Measurements from ENCODE around the gene MICOS13.

MICOS13 gene

DNA sequence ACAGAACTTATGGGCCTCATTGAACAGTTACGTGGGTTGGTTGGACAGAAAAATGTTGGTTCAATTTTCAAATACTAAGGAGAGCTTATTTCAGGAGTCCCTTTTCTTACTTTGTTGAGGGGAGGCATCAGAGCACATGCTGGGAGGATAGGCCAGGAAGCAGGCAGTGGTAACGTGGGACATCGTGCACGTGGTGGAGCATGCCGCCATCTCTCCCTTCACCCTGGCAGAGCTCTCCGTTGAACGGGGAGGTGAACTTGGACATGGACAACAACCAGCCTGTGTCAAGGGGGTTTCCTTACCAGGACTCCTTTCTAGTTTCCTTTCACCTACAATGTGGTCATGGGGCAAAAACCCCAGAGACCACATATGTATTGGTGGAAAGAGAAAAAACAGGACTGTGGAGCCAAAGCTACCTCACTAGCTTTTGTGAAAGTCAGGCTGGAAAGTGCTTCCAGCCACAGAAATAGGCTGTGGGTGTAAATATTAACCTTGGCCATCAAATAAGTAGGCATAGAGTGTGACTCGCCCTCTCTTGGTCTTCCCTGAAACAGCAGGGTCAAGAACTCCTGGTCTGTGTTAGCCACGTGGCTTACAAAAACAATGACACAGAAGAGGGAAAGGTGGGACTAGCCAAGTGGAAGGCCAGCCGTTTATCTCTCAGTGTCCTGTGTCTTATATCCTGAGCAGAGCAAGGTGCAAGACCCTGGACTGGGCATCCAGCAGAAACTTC is 14.4 kb downstream of the MICOS13 start:
- H3K9me3 Mint-ChIP-seq = no peaks in the 10 kb centered on the region
- no peaks in the 10 kb centered on the region for H3K4me1 Mint-ChIP-seq
- H3K36me3 Mint-ChIP-seq = no peaks in the 10 kb centered on the region
- no peak overlapping the region for H3K4me3 Mint-ChIP-seq
- H3K27ac Mint-ChIP-seq = peak overlapping the region; percentile 65
- H3K27me3 Mint-ChIP-seq = no peaks in the 10 kb centered on the region

GRCh38 chr19:5664515-5664914 is 15.8 kb downstream of the MICOS13 start:
- Mint-ChIP-seq H3K36me3 (peaks cover 4% of the 10 kb centered on the region), H3K27ac (no peak overlapping the region), H3K4me1 (no peaks in the 10 kb centered on the region), H3K4me3 (no peak overlapping the region), H3K9me3 (no peaks in the 10 kb centered on the region), H3K27me3 (no peaks in the 10 kb centered on the region)

DNA sequence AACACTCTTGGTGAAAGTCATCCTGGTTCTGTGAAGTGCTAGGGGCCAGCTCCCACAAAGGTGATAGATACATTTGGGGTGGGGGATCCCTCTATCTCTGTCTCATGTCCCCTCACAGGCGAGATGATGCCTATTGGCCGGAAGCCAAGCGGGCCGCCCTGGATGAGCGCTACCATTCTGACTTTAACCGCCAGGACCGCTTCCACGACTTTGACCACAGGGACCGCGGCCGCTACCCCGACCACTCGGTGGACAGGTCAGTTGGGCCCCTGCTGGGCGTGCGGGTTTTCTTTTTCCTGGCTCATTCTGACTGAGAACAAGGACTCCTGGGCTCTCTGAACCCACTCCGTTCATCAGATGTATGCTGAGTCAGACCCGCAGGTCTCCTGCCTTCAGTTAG is 16.4 kb downstream of the MICOS13 start:
- H3K9me3 Mint-ChIP-seq = no peaks in the 10 kb centered on the region
- H3K27me3 Mint-ChIP-seq = no peaks in the 10 kb centered on the region
- H3K36me3 Mint-ChIP-seq = peaks cover 6% of the 10 kb centered on the region

GRCh38 chr19:5661483-5661882 is 18.8 kb downstream of the MICOS13 start:
- no peaks in the 10 kb centered on the region for H3K27me3 Mint-ChIP-seq
- H3K36me3 Mint-ChIP-seq = peaks cover 8% of the 10 kb centered on the region
- H3K9me3 Mint-ChIP-seq = no peaks in the 10 kb centered on the region
- no peak overlapping the region for H3K27ac Mint-ChIP-seq
- H3K4me3 Mint-ChIP-seq = no peak overlapping the region
- no peaks in the 10 kb centered on the region for H3K4me1 Mint-ChIP-seq

More for the DNA sequence above, 16.4 kb downstream of the MICOS13 start:
- no peak overlapping the region for H3K27ac Mint-ChIP-seq
- no peak overlapping the region for H3K4me3 Mint-ChIP-seq
- H3K4me1 Mint-ChIP-seq = no peaks in the 10 kb centered on the region

DNA sequence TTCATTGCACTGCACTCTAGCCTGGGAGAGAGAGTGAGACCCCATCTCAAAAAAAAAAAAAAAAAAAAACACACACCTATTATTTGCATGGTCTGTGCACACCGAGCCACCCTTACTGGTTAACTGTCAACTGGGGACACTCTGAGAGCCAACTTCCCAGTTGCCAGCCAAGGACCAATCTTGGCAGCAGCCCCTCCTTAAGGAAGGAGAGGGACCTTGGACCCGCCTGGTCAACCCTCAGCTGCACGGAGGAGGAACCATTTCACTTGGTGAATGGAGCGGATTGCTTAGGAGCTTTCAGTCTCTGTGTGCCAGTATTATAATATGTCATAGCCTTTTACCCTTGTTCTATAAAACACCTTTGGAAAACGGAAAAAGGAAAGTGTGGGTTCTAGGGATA is 24.9 kb downstream of the MICOS13 start:
- H3K4me3 Mint-ChIP-seq = no peak overlapping the region
- H3K9me3 Mint-ChIP-seq = no peaks in the 10 kb centered on the region
- H3K4me1 Mint-ChIP-seq = no peaks in the 10 kb centered on the region
- peaks cover 14% of the 10 kb centered on the region for H3K36me3 Mint-ChIP-seq
- H3K27me3 Mint-ChIP-seq = no peaks in the 10 kb centered on the region
- H3K27ac Mint-ChIP-seq = no peak overlapping the region

DNA sequence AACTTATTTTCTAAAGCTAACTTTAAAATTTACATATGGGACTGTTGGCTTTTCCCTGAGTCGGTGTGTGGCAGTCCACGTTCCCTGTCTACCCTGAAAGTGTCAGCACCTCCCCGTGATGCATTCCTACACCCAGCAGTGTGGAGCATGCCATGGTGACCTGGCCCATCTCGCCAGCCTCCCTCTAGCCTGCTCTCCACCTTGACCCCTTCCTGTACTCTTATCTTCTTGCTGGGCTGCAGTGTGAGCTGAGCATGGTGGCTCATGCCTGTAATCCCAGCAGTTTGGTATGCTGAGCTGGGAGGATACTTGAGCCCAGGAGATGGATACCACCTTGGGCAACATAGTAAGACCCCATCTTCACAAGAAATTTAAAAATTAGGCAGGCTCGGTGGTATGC is 25.4 kb downstream of the MICOS13 start:
- Mint-ChIP-seq H3K36me3 (peaks cover 15% of the 10 kb centered on the region), H3K4me3 (no peak overlapping the region), H3K9me3 (no peaks in the 10 kb centered on the region), H3K27ac (no peak overlapping the region), H3K4me1 (no peaks in the 10 kb centered on the region), H3K27me3 (no peaks in the 10 kb centered on the region)

GRCh38 chr19:5652261-5652660 is 28.1 kb downstream of the MICOS13 start:
- peaks cover 12% of the 10 kb centered on the region for H3K36me3 Mint-ChIP-seq
- H3K27me3 Mint-ChIP-seq = no peaks in the 10 kb centered on the region
- no peak overlapping the region for H3K4me3 Mint-ChIP-seq
- H3K27ac Mint-ChIP-seq = no peak overlapping the region
- no peaks in the 10 kb centered on the region for H3K9me3 Mint-ChIP-seq
- no peaks in the 10 kb centered on the region for H3K4me1 Mint-ChIP-seq

- Mint-ChIP-seq H3K27me3 (no peaks in the 10 kb centered on the region), H3K4me1 (no peaks in the 10 kb centered on the region), H3K36me3 (peaks cover 16% of the 10 kb centered on the region), H3K9me3 (no peaks in the 10 kb centered on the region), H3K4me3 (no peak overlapping the region), H3K27ac (no peak overlapping the region)
These were observed 29.0 kb downstream of the MICOS13 start for GRCh38 chr19:5651361-5651760.

- H3K27ac Mint-ChIP-seq = no peak overlapping the region
- no peaks in the 10 kb centered on the region for H3K27me3 Mint-ChIP-seq
- peaks cover 21% of the 10 kb centered on the region for H3K4me1 Mint-ChIP-seq
- no peak overlapping the region for H3K4me3 Mint-ChIP-seq
- H3K36me3 Mint-ChIP-seq = peaks cover 18% of the 10 kb centered on the region
- H3K9me3 Mint-ChIP-seq = no peaks in the 10 kb centered on the region
These were observed 31.9 kb downstream of the MICOS13 start for GRCh38 chr19:5648464-5648863.

DNA sequence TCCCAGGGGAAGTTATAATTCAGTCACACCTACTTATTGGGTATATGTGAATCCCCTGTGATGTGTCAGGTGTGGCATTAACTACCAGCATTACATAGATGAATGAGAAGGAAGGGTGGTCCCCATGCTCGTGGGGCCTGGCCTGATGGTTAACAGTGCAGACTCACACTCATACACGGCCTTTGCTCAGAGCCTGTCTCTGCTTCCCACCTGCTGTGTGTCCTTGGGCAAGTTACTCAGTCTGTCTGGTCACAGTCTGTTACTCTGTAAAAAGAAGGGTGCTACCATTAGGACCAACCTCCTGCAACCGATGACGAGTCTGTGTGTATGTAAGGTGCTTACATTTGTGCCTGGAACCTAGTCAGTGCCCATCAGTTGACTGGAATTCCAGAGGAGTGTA is 33.6 kb downstream of the MICOS13 start:
- no peaks in the 10 kb centered on the region for H3K9me3 Mint-ChIP-seq
- H3K27me3 Mint-ChIP-seq = no peaks in the 10 kb centered on the region
- no peak overlapping the region for H3K4me3 Mint-ChIP-seq
- peaks cover 27% of the 10 kb centered on the region for H3K4me1 Mint-ChIP-seq
- H3K27ac Mint-ChIP-seq = no peak overlapping the region
- peaks cover 18% of the 10 kb centered on the region for H3K36me3 Mint-ChIP-seq

GRCh38 chr19:5645409-5645808 is 34.9 kb downstream of the MICOS13 start:
- peaks cover 35% of the 10 kb centered on the region for H3K4me1 Mint-ChIP-seq
- H3K36me3 Mint-ChIP-seq = peaks cover 18% of the 10 kb centered on the region
- no peaks in the 10 kb centered on the region for H3K27me3 Mint-ChIP-seq
- no peaks in the 10 kb centered on the region for H3K9me3 Mint-ChIP-seq
- peak overlapping the region; percentile 27 for H3K27ac Mint-ChIP-seq
- H3K4me3 Mint-ChIP-seq = no peak overlapping the region

DNA sequence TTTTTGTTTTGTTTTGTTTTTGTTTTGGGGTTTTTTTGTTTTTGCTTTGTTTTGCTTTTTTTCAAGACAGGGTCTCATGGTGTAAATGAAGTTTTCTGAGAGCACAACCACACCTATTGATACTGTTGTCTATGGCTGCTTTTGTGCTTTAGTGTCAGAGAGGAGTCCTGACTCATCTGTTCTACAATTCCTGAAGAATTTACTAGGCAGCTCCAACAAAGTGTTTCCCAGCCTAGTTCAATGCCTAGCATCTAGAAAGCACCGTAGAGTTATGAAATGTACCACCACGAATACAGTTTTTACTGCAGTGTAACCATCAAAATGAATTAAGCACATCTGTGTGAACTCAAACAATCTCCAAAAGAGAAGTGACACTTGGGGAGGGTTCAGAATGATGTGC is 36.3 kb downstream of the MICOS13 start:
- Mint-ChIP-seq H3K4me3 (no peak overlapping the region), H3K9me3 (no peaks in the 10 kb centered on the region), H3K27ac (peak overlapping the region; percentile 61)

GRCh38 chr19:5643060-5643459 is 37.3 kb downstream of the MICOS13 start:
- H3K36me3 Mint-ChIP-seq = peaks cover 13% of the 10 kb centered on the region
- H3K9me3 Mint-ChIP-seq = no peaks in the 10 kb centered on the region
- no peak overlapping the region for H3K27ac Mint-ChIP-seq
- no peaks in the 10 kb centered on the region for H3K27me3 Mint-ChIP-seq
- H3K4me1 Mint-ChIP-seq = peaks cover 48% of the 10 kb centered on the region
- no peak overlapping the region for H3K4me3 Mint-ChIP-seq

More for the DNA sequence above, 36.3 kb downstream of the MICOS13 start:
- Mint-ChIP-seq H3K27me3 (no peaks in the 10 kb centered on the region), H3K4me1 (peaks cover 44% of the 10 kb centered on the region), H3K36me3 (peaks cover 18% of the 10 kb centered on the region)

- H3K4me3 Mint-ChIP-seq = no peak overlapping the region
- H3K36me3 Mint-ChIP-seq = peaks cover 13% of the 10 kb centered on the region
- H3K27me3 Mint-ChIP-seq = no peaks in the 10 kb centered on the region
- H3K4me1 Mint-ChIP-seq = peaks cover 48% of the 10 kb centered on the region
- no peaks in the 10 kb centered on the region for H3K9me3 Mint-ChIP-seq
- no peak overlapping the region for H3K27ac Mint-ChIP-seq
These were observed 38.1 kb downstream of the MICOS13 start for GRCh38 chr19:5642204-5642603.

GRCh38 chr19:5641171-5641570 is 39.1 kb downstream of the MICOS13 start:
- Mint-ChIP-seq H3K4me1 (peaks cover 51% of the 10 kb centered on the region), H3K27ac (no peak overlapping the region), H3K36me3 (peaks cover 10% of the 10 kb centered on the region), H3K9me3 (no peaks in the 10 kb centered on the region), H3K27me3 (no peaks in the 10 kb centered on the region), H3K4me3 (no peak overlapping the region)

DNA sequence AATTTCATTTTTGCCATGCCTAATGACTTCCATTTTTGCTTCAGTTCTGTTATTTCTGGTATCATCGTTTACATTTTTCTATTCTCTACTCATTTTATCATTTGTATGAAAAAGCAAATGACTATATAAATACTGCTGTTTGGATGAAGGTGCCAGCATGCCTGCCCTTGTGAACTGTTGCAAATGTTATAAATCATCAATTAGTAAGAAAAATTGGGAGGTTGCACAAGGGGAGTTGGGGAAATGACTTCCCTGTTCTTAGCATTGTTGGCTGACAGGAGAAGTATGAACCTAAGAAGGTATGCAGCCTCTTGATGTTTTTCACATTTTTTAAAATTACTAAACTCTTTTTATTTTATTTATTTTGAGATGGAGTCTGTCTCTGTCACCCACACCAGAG is 42.3 kb downstream of the MICOS13 start:
- H3K36me3 Mint-ChIP-seq = peaks cover 2% of the 10 kb centered on the region
- no peaks in the 10 kb centered on the region for H3K9me3 Mint-ChIP-seq
- peaks cover 53% of the 10 kb centered on the region for H3K4me1 Mint-ChIP-seq
- H3K27me3 Mint-ChIP-seq = no peaks in the 10 kb centered on the region
- no peak overlapping the region for H3K27ac Mint-ChIP-seq
- no peak overlapping the region for H3K4me3 Mint-ChIP-seq

DNA sequence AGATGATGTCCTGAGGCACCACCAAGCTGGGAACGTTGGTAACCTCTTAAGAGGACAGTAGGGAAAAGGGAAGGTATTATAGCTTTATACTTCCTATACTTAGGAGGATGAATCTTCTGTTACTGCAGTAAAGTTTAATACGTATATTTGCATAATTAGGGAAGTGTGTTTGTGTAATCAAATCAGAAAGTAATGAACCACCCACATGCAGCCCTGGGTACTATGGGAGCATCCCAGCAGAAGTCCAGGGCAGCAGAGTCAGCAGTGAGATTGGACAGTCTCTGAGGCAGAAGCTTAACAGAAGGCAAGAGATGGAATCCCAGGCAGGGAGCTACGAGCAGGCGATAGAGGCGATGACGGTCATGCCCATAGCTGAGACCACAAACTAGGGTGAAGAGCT is 44.9 kb downstream of the MICOS13 start:
- peaks cover 62% of the 10 kb centered on the region for H3K4me1 Mint-ChIP-seq
- H3K27ac Mint-ChIP-seq = no peak overlapping the region
- H3K27me3 Mint-ChIP-seq = no peaks in the 10 kb centered on the region
- no peaks in the 10 kb centered on the region for H3K9me3 Mint-ChIP-seq
- no peak overlapping the region for H3K4me3 Mint-ChIP-seq
- peaks cover 5% of the 10 kb centered on the region for H3K36me3 Mint-ChIP-seq
